Measurements from ENCODE around the gene KCNH4. TPM values are rescaled to one million over a fixed set of nuclear protein-coding genes. Genes with fewer than 3 reads are reported as not detected.

KCNH4 gene
- total RNA-seq, 1 experiment from 2014 or later: not detected

- DNase-seq (ENCODE audit: low read depth in 1 of 2, low spot score in 2 of 2): peak; percentile 55 to 69
- peaks cover 24% of the 10 kb centered on the region for H3K4me1 ChIP-seq (replicated peaks)
- peaks cover 66% of the 10 kb centered on the region for H3K36me3 ChIP-seq
- no peak overlapping the region for H3K27ac ChIP-seq
- H3K27me3 ChIP-seq (replicated peaks): no peaks in the 10 kb centered on the region
- H3K9me3 ChIP-seq (replicated peaks): no peaks in the 10 kb centered on the region
- H3K4me3 ChIP-seq: no peak overlapping the region
These were observed 48.0 kb downstream of the KCNH4 start for GRCh38 chr17:42132941-42133340.

DNA sequence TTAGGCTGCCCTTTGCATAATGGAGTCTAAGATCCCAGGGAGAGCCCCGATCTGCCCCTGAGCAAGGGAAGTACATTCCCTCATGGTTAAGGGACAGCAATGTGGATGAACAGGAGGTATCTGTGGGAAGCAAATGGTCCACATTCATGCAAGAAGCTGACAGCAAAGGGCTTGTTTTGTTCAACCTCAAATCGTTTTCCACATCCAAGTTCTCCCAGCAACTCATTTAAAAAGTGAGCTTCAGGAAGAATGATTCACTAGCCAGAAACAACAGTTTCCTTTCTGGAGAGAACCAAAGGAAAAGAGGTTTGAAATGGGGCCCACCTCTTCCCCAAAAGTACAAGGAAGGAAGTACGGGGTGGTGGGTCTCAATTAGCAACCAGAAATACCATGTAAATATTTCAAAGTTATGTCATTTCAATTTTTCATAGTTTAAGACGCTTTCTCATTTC lies 48.9 kb downstream of the KCNH4 start:
- Histone ChIP-seq H3K36me3 (peaks cover 70% of the 10 kb centered on the region), H3K9me3 (replicated peaks) (no peaks in the 10 kb centered on the region), H3K4me1 (replicated peaks) (peaks cover 24% of the 10 kb centered on the region), H3K27me3 (replicated peaks) (no peaks in the 10 kb centered on the region), H3K27ac (no peak overlapping the region), H3K4me3 (no peak overlapping the region)
- DNase-seq (ENCODE audit: low read depth in 1 of 2, low spot score in 2 of 2): no peak

GRCh38 chr17:42131232-42131631 lies 49.7 kb downstream of the KCNH4 start:
- no peak for DNase-seq (ENCODE audit: low read depth in 1 of 2, low spot score in 2 of 2)
- Histone ChIP-seq H3K4me1 (replicated peaks) (peaks cover 24% of the 10 kb centered on the region), H3K27ac (no peak overlapping the region), H3K36me3 (peaks cover 69% of the 10 kb centered on the region), H3K4me3 (no peak overlapping the region), H3K9me3 (replicated peaks) (no peaks in the 10 kb centered on the region), H3K27me3 (replicated peaks) (no peaks in the 10 kb centered on the region)

- Histone ChIP-seq H3K36me3 (peaks cover 70% of the 10 kb centered on the region), H3K4me3 (no peak overlapping the region), H3K27me3 (replicated peaks) (no peaks in the 10 kb centered on the region), H3K27ac (no peak overlapping the region), H3K4me1 (replicated peaks) (peaks cover 15% of the 10 kb centered on the region), H3K9me3 (replicated peaks) (no peaks in the 10 kb centered on the region)
- DNase-seq (ENCODE audit: low read depth in 1 of 2, low spot score in 2 of 2): no peak
These were observed 50.5 kb downstream of the KCNH4 start for GRCh38 chr17:42130310-42130936.

- H3K4me3 ChIP-seq: no peak overlapping the region
- peaks cover 67% of the 10 kb centered on the region for H3K36me3 ChIP-seq
- H3K27me3 ChIP-seq (replicated peaks): no peaks in the 10 kb centered on the region
- no peak for DNase-seq (ENCODE audit: low read depth in 1 of 2, low spot score in 2 of 2)
- no peak overlapping the region for H3K27ac ChIP-seq
- H3K9me3 ChIP-seq (replicated peaks): no peaks in the 10 kb centered on the region
- H3K4me1 ChIP-seq (replicated peaks): peaks cover 13% of the 10 kb centered on the region
These were observed 51.7 kb downstream of the KCNH4 start for GRCh38 chr17:42129109-42129837.

GRCh38 chr17:42127414-42127813 lies 53.5 kb downstream of the KCNH4 start:
- Histone ChIP-seq H3K4me1 (replicated peaks) (no peaks in the 10 kb centered on the region; the same call in none of the 2 replicates), H3K36me3 (peaks cover 74% of the 10 kb centered on the region), H3K9me3 (replicated peaks) (no peaks in the 10 kb centered on the region), H3K27me3 (replicated peaks) (no peaks in the 10 kb centered on the region), H3K4me3 (no peak overlapping the region), H3K27ac (no peak overlapping the region)
- no peak for DNase-seq (ENCODE audit: low read depth in 1 of 2, low spot score in 2 of 2)

GRCh38 chr17:42126836-42127235 lies 54.1 kb downstream of the KCNH4 start:
- H3K36me3 ChIP-seq: peaks cover 72% of the 10 kb centered on the region
- H3K4me1 ChIP-seq (replicated peaks): no peaks in the 10 kb centered on the region; the same call in none of the 2 replicates
- no peaks in the 10 kb centered on the region for H3K27me3 ChIP-seq (replicated peaks)
- DNase-seq (ENCODE audit: low read depth in 1 of 2, low spot score in 2 of 2): no peak
- H3K4me3 ChIP-seq: no peak overlapping the region
- H3K9me3 ChIP-seq (replicated peaks): no peaks in the 10 kb centered on the region
- no peak overlapping the region for H3K27ac ChIP-seq

DNA sequence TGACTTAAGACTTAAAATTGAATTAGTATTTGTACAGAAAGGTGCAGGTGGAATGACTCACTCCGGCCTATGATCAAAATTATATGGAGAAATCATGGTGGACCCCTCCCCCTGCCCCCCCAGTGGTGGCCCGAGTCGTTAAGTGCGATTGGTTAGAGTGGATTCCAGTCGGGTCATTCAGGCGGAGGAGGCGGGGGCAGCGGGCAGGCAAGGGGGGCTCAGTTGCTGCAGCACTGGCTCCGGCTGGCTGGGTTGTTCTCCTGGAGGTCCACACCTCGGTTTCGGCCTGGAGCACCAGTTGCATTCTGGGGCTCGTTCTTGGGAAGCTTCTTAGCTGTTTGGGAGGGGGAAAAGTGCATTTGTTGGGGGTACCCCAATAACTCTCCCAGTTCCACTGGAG lies 55.4 kb downstream of the KCNH4 start:
- Histone ChIP-seq H3K27ac (no peak overlapping the region), H3K9me3 (replicated peaks) (no peaks in the 10 kb centered on the region), H3K4me3 (no peak overlapping the region), H3K4me1 (replicated peaks) (peaks cover 5% of the 10 kb centered on the region), H3K27me3 (replicated peaks) (no peaks in the 10 kb centered on the region), H3K36me3 (peaks cover 60% of the 10 kb centered on the region)
- no peak for DNase-seq (ENCODE audit: low read depth in 1 of 2, low spot score in 2 of 2)

DNA sequence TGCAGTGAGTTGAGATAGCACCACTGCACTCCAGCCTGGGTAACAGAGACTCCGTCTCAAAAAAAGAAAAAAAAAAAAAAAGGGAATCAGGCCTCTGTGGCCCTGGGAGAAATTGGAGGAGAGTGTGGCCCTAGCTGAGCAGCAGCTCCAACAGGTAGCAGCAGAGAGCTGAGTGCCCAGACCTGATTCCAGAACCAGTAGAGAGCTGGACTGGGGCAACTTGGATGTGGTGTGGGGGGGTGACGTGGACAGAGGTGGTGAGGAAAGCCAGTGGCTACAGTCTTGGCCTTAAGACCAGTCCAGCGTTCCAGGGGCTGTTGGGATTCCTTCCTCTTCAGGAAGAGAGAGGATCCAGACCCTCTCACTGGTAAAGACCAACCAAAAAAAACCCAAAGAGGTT lies 56.7 kb downstream of the KCNH4 start:
- Histone ChIP-seq H3K9me3 (replicated peaks) (no peaks in the 10 kb centered on the region), H3K36me3 (peaks cover 55% of the 10 kb centered on the region), H3K27me3 (replicated peaks) (no peaks in the 10 kb centered on the region), H3K27ac (no peak overlapping the region), H3K4me1 (replicated peaks) (peaks cover 10% of the 10 kb centered on the region), H3K4me3 (no peak overlapping the region)
- no peak for DNase-seq (ENCODE audit: low read depth in 1 of 2, low spot score in 2 of 2)

DNA sequence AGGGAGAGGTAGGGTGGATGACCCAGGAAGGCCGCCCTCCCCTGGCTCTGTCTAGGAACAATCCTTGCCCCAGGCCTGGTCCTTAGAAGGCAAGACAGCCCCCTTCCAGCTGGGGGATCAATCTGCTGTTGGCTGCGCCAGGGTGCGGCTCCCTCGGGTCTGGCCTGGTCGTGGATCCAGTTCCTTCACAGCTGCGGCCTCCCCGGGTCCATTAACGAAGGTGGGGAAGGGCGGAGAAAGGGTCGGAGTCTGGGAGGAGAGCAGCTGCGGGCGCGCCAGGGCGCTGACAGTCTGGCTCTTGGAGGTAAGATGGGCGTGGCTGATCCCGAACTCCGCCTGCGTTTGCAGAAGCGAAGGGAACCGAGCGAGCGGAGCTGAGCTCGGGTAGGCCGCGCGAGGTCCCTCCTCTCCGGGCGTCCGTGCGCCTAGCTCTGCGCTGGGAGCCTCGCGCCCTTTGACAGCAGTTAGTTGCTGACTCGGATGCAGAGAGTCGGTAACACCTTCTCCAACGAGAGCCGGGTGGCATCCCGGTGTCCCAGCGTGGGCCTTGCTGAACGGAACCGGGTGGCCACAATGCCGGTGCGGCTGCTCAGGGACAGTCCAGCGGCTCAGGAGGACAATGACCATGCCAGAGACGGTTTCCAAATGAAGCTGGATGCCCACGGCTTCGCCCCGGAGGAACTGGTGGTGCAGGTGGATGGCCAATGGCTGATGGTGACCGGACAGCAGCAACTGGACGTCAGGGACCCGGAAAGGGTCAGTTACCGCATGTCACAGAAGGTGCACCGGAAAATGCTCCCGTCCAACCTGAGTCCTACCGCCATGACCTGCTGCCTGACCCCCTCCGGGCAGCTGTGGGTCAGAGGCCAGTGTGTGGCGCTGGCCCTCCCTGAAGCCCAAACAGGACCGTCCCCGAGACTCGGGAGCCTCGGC lies 58.3 kb downstream of the KCNH4 start, which contains the start of gene HSPB9:
Gene HSPB9, plus strand, starts transcription at position 434 of the 933 bp plus-strand sequence. Its CDS starts 47 bp downstream, at position 481.
- Histone ChIP-seq H3K4me3 (no peak within 1 kb of the TSS), H3K36me3 (peaks cover 43% of the 10 kb centered on the region), H3K9me3 (replicated peaks) (no peaks in the 10 kb centered on the region), H3K27ac (no peak within 1 kb of the TSS), H3K4me1 (replicated peaks) (peaks cover 10% of the 10 kb centered on the region), H3K27me3 (replicated peaks) (no peaks in the 10 kb centered on the region)
- no peak for DNase-seq (ENCODE audit: low read depth in 1 of 2, low spot score in 2 of 2)

DNA sequence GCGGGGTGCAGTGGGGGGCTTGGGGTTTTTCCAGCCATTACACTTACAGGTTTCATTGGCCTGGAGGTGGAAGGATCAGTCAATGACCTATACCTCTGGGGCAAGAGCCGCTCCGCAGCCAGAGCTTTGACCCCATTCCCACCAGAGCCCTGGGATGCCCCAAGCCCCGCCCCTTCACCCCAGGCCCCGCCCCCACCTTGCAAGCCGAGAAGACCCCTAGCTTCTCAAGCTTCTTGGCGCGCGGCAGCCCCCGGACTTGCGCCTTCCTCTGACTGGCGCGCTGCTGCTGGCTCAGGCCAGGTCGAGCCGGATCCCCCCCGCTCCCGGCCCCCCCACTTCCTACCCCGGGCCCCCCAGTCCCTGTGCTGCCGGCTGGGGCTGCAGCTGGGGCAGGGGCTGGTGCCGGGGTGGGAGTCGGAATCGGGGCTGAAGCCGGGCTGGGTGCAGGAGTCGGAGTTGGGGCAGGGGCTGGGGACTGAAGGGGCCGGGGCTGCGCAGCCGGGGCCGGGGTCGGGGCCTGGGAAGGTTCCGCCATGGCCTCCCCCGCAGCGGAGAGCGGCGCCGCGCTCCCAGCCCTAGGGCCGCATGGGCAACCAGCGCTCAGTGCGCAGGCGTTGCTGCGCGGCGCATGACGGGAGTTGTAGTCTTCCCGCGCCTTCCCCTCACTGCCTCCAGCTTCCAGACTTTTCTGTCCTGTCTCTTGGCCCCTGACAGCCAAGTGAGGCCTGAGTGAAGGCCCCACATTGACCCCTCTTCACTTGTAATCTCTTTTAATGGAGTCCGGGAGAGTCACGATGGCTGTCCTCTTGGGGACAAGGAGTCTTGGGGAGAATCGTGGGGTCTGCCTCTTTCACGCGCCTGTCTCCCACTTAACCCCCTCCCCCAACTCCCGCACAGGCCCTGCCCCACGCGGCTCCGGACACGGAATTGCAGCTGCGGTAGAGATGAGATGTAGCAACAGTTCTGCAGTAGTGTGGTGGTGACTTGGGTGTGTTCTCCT lies 59.9 kb downstream of the KCNH4 start, which contains the start of gene KAT2A:
Gene KAT2A, minus strand, starts transcription at position 598 of the 1,000 bp plus-strand sequence. Its CDS starts 63 bp downstream, at position 535.
- Histone ChIP-seq H3K27me3 (replicated peaks) (no peaks in the 10 kb centered on the region), H3K27ac (no peak within 1 kb of the TSS), H3K36me3 (peaks cover 47% of the 10 kb centered on the region), H3K9me3 (replicated peaks) (no peaks in the 10 kb centered on the region), H3K4me1 (replicated peaks) (peaks cover 10% of the 10 kb centered on the region), H3K4me3 (peak within 1 kb of the TSS; percentile 40)
- DNase-seq (ENCODE audit: low read depth in 1 of 2, low spot score in 2 of 2): peak; percentile 48 to 77

GRCh38 chr17:42120161-42120769 lies 60.7 kb downstream of the KCNH4 start:
- H3K27ac ChIP-seq: no peak overlapping the region
- H3K4me3 ChIP-seq: peak overlapping the region; percentile 40
- no peak for DNase-seq (ENCODE audit: low read depth in 1 of 2, low spot score in 2 of 2)
- H3K4me1 ChIP-seq (replicated peaks): peaks cover 10% of the 10 kb centered on the region
- no peaks in the 10 kb centered on the region for H3K27me3 ChIP-seq (replicated peaks)
- H3K9me3 ChIP-seq (replicated peaks): no peaks in the 10 kb centered on the region
- peaks cover 44% of the 10 kb centered on the region for H3K36me3 ChIP-seq
